Right atrium auricular region (tissue), 2 donors: ENCODE data around the gene XPO4. TPM values are rescaled to one million over a fixed set of nuclear protein-coding genes. Genes with fewer than 3 reads are reported as not detected.

Source experiments
- DNase-seq: peaks from one replicate; pipeline ENCODE4 v3.0.0-alpha.2; 2019; ENCODE audit warnings: low spot score
- H3K27ac ChIP-seq, 2 donors: fragments of 200-600 bp; sonication (generic); 1 replicate in 1 of 2; 2 replicates in 1 of 2; pipeline ENCODE4 v1.5.1; 2016 to 2019
- H3K27me3 ChIP-seq, 2 donors: fragments of 200-600 bp; sonication (generic); one replicate each; pipeline versions ENCODE4 v1.5.1 to v1.6.0; 2017 to 2019
- H3K36me3 ChIP-seq: fragments of 200-600 bp; sonication (generic); one replicate; pipeline ENCODE4 v1.5.1; 2016
- H3K4me1 ChIP-seq, 2 donors: fragments of 200-600 bp; sonication (generic); one replicate each; pipeline versions ENCODE4 v1.5.1 to v1.6.0; 2017 to 2019
- H3K4me3 ChIP-seq, 2 donors: fragments of 200-600 bp; sonication (generic); 1 replicate in 1 of 2; 2 replicates in 1 of 2; pipeline ENCODE4 v1.5.1; 2017 to 2019; ENCODE audit warnings: mild to moderate bottlenecking in 1 of 2, moderate library complexity in 1 of 2
- H3K9me3 ChIP-seq, 2 donors: fragments of 200-600 bp; sonication (generic); one replicate each; pipeline ENCODE4 v1.5.1; 2019
- total RNA-seq, 2 donors: library from RNA; depleted of rRNA; stranded (reverse); fragments of >200 nt; gene quantifications; one replicate each; pipeline ENCODE4 v1.1.0, GENCODE V29; 2016
- TF ChIP-seq, protein P1 (sequence below), 2 donors: fragments of 200-600 bp; sonication (generic); IDR thresholded peaks; one replicate each; pipeline ENCODE4 v1.5.1; 2019; ENCODE audit warnings: antibody characterized with exemption in 2 of 2

The XPO4 gene
- total RNA-seq, 2 donors from 2014 or later: 9.7 to 10.6 TPM

DNA sequence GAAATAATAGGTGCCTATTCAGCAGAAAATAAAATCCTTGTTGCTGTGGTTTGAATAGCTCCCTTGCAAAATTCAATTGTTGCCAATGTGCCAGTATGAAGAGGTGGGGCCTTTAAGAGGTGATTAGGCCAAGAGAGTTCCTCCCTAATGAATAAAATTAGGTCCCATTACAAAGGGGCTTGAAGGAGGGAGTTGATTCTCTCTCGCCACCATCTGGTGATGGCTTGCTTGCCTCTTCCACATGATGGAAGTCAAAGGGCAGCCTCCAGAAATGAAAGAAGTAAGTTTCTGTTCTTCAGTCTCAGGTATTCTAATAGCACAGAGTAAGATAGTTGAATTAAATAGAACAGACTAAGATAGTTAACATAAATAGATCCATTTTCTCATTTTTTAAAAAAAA is 125.8 kb downstream of the XPO4 start:
- no peak for DNase-seq
- Histone ChIP-seq H3K27me3 (no peaks in the 10 kb centered on the region), H3K27ac (no peak overlapping the region)

DNA sequence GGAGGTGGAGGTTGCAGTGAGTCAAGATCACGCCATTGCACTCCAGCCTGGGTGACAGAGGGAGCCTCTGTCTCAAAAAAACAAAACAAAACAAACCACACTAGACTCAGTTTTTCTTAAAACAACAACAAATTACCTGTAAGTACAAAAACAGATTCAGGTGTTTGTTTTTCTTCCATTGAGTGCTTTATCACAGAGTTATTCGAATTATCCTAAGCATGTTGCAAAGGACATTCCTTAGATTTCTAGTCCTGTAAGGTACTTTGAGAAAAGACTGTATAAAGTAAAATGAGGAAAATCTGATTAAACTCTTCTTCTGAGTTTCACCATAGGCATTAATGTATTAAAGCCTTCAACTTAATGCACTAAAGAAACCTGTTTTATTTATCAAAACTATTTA is 126.6 kb downstream of the XPO4 start:
- TF ChIP-seq, protein P1, sequence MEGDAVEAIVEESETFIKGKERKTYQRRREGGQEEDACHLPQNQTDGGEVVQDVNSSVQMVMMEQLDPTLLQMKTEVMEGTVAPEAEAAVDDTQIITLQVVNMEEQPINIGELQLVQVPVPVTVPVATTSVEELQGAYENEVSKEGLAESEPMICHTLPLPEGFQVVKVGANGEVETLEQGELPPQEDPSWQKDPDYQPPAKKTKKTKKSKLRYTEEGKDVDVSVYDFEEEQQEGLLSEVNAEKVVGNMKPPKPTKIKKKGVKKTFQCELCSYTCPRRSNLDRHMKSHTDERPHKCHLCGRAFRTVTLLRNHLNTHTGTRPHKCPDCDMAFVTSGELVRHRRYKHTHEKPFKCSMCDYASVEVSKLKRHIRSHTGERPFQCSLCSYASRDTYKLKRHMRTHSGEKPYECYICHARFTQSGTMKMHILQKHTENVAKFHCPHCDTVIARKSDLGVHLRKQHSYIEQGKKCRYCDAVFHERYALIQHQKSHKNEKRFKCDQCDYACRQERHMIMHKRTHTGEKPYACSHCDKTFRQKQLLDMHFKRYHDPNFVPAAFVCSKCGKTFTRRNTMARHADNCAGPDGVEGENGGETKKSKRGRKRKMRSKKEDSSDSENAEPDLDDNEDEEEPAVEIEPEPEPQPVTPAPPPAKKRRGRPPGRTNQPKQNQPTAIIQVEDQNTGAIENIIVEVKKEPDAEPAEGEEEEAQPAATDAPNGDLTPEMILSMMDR (IDR thresholded peaks at IDR 0.05): no peak
- DNase-seq: no peak
- Histone ChIP-seq H3K27ac (no peak overlapping the region), H3K36me3 (no peaks in the 10 kb centered on the region), H3K27me3 (no peaks in the 10 kb centered on the region), H3K4me1 (peaks cover 0 to 9% of the 10 kb centered on the region in 2 donors), H3K4me3 (no peak overlapping the region), H3K9me3 (no peaks in the 10 kb centered on the region)

More for the DNA sequence above, 125.8 kb downstream of the XPO4 start:
- Histone ChIP-seq H3K9me3 (no peaks in the 10 kb centered on the region), H3K4me1 (peaks cover 0 to 9% of the 10 kb centered on the region in 2 donors), H3K4me3 (no peak overlapping the region), H3K36me3 (no peaks in the 10 kb centered on the region)
- TF ChIP-seq, protein P1 (IDR thresholded peaks at IDR 0.05): no peak

GRCh38 chr13:20774746-20775145 is 127.8 kb downstream of the XPO4 start:
- no peak for DNase-seq
- H3K27ac ChIP-seq: no peak overlapping the region
- H3K27me3 ChIP-seq: no peaks in the 10 kb centered on the region
- H3K36me3 ChIP-seq: no peaks in the 10 kb centered on the region
- H3K4me3 ChIP-seq: no peak overlapping the region
- H3K4me1 ChIP-seq: peaks cover 0 to 9% of the 10 kb centered on the region in 2 donors
- peaks cover 0 to 5% of the 10 kb centered on the region in 2 donors for H3K9me3 ChIP-seq
- TF ChIP-seq, protein P1 (IDR thresholded peaks at IDR 0.05): no peak

DNA sequence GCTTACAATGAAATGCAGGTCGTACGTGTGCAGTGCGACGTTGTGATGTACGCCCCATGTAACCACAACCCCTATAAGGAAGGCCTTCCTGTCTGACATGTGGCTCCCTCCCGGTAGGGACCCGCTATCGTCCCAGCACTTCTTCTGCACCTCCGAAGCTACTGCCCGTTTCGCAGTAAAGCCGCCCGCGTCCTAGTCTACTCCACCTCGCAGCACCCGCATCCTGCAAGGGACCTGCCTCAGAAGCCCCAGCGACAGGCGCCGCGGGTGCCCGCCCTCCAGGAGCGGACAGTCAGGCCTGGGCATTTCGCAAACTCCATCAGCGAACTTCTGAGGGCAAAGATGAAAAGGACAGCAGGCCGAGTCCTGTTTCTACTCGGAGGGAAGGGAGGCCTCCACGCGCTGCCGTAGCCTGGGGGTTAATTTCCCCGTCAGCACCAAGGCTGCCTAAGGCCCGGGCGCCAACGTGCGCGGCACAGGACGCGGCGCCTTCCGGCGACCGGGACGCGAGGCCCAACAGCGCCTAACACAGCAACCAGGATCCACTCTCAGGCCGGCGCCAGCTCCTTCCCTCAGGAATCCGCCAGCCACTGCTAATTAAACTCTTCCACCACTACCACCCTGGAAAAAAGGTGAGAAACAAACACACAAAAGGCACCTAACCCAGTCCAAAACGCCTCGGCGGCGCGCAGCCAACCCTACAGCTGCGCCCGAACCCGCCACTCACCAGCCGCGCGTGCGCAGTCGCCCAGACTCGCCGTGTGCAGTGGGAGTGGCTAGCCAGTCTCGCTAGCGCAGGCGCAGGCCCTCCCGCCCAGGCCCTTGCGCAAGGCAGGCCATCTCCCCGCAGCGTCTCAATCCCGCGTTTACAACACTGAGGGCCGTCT is 129.1 kb downstream of the XPO4 start, which contains the start of gene EEF1AKMT1:
Gene EEF1AKMT1 (minus strand): TSS at position 768 of the 887 bp plus-strand sequence. CDS start 16,363 bp downstream, outside the sequence.
- H3K27me3 ChIP-seq: no peaks in the 10 kb centered on the region
- TF ChIP-seq, protein P1 (IDR thresholded peaks at IDR 0.05): peak in 1 of 2 donors; percentile 21
- H3K4me3 ChIP-seq: peak within 1 kb of the TSS; percentile 54 to 62
- H3K4me1 ChIP-seq: peaks cover 0 to 9% of the 10 kb centered on the region in 2 donors
- H3K9me3 ChIP-seq: peaks cover 0 to 9% of the 10 kb centered on the region in 2 donors
- no peaks in the 10 kb centered on the region for H3K36me3 ChIP-seq
- DNase-seq: peak; percentile 89
- peak within 1 kb of the TSS; percentile 87 to 88 for H3K27ac ChIP-seq

GRCh38 chr13:20772401-20773131 is 130.0 kb downstream of the XPO4 start:
- Histone ChIP-seq H3K4me3 (peak overlapping the region; percentile 54 to 62), H3K27ac (peak overlapping the region; percentile 87 to 88), H3K9me3 (peaks cover 0 to 15% of the 10 kb centered on the region in 2 donors), H3K36me3 (no peaks in the 10 kb centered on the region), H3K27me3 (no peaks in the 10 kb centered on the region), H3K4me1 (peaks cover 0 to 9% of the 10 kb centered on the region in 2 donors)
- TF ChIP-seq, protein P1 (IDR thresholded peaks at IDR 0.05): no peak
- no peak for DNase-seq
